ENCODE results near the gene KAZALD1.

KAZALD1 gene

GRCh38 chr10:101114646-101115045, 52.9 kb downstream of the KAZALD1 start:
- no peak for TF ChIP-seq EZH2 (IDR thresholded peaks at IDR 0.05)
- no peak for TF ChIP-seq FOXP2 (optimal IDR thresholded peaks at IDR 0.05; ENCODE audit: control extremely low read depth, extremely low read length, insufficient read depth)
- no peak for TF ChIP-seq POLR2AphosphoS5 (IDR thresholded peaks at IDR 0.05; ENCODE audit: borderline replicate concordance, low read depth, low read length)
- Histone ChIP-seq H3K27ac (no peak overlapping the region), H3K4me3 (no peak overlapping the region), H3K36me3 (ENCODE audit: insufficient read depth, low read length) (no peaks in the 10 kb centered on the region), H3K9ac (ENCODE audit: insufficient read length) (no peak overlapping the region), H3K9me3 (ENCODE audit: low read depth, low read length) (no peaks in the 10 kb centered on the region)
- DNase-seq (ENCODE audit: low read depth, low spot score), result no peak
